ENCODE data around the gene SCFD2.

DNA sequence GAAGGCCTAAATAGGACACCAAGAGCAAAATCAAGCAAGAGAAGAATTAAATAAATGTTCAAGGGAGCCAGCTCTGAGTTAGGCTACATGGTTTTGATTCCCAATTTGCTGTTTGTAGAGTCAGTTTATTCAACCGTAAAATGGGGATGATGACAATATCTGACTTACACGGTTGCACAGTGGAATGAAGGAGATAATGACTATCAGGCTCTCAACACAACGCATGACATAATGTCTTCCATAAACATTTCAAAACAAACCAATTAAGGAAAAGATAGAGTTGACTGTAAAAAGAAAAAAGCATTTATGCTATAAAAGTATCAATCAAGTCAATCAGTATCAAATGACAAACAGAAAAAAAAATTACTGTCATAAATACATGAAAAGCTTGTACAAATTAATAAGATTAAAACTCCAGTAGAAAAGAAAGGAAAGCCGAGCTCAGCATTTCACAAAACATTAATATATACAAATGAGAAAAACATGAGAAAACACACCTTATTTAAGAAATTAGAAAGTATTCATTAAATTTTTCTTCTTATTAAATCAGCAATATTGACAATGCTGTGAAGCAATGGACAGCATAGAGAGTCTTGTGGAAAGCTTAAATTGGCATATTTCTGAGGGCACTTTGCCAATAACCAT lies 179.0 kb downstream of the SCFD2 start:
- TF ChIP-seq CTCF (IDR thresholded peaks at IDR 0.05; ENCODE audit: extremely low read depth in 1 of 2, insufficient read depth in 1 of 2, low read depth in 1 of 2, low read length in 2 of 2) = no peak
- no peak for TF ChIP-seq EZH2 (IDR thresholded peaks at IDR 0.05; ENCODE audit: borderline replicate concordance, low read depth, low read length, severe bottlenecking)
- TF ChIP-seq POLR2A (IDR thresholded peaks at IDR 0.05; ENCODE audit: low read depth, low read length) = no peak
- TF ChIP-seq FOS (IDR thresholded peaks at IDR 0.05; ENCODE audit: borderline replicate concordance, insufficient read depth, low read length) = no peak
- TF ChIP-seq, protein P1, sequence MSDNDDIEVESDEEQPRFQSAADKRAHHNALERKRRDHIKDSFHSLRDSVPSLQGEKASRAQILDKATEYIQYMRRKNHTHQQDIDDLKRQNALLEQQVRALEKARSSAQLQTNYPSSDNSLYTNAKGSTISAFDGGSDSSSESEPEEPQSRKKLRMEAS (IDR thresholded peaks at IDR 0.05; ENCODE audit: insufficient read depth, insufficient read length) = no peak
